Measurements from ENCODE around the gene CACNA1S.

DNA sequence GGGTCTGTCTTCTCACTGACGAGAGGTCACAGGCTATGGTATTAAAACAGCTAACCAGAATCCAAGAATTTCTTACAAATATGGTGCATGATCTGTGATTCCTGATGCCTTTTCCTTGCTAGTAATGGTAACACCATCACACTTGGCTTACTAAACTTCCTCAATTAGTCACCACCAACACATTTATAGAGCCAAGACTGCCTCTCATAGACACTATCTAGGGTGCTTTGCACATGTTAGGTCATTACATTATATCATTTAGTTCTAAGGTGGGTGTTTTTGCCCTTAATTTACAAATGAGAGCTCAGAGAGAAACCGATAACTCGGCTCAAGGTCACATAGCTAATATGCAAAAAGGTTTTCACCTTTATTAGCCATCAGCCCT, 97.4 kb downstream of the CACNA1S start:
- TF ChIP-seq YY1 (IDR thresholded peaks at IDR 0.05; ENCODE audit: low read depth), result no peak
- TF ChIP-seq TEAD4 (IDR thresholded peaks at IDR 0.05), result no peak
- no peak for TF ChIP-seq FOXM1 (IDR thresholded peaks at IDR 0.05; ENCODE audit: borderline replicate concordance, low read depth)
- no peak for TF ChIP-seq CREB1 (IDR thresholded peaks at IDR 0.05; ENCODE audit: low read depth)
- TF ChIP-seq NFIC (IDR thresholded peaks at IDR 0.05), result no peak
- no peak for TF ChIP-seq MAX (IDR thresholded peaks at IDR 0.05)
- TF ChIP-seq ZBTB7A (IDR thresholded peaks at IDR 0.05; ENCODE audit: low read depth), result no peak
- TF ChIP-seq CEBPB (IDR thresholded peaks at IDR 0.05), result no peak
- no peak for TF ChIP-seq RAD21 (IDR thresholded peaks at IDR 0.05; ENCODE audit: low read depth)
- no peak for TF ChIP-seq EGR1 (IDR thresholded peaks at IDR 0.05)
- TF ChIP-seq EP300 (IDR thresholded peaks at IDR 0.05; ENCODE audit: borderline replicate concordance), result no peak
